ENCODE measurements around the gene DRAM2. TPM values are rescaled to one million over a fixed set of nuclear protein-coding genes. Genes with fewer than 3 reads are reported as not detected.

DRAM2 gene
- total and polyA plus RNA-seq, 9 of the 15 experiments (the other 6 are each of a cell fraction or from before 2014, with no cell fraction given), result 29.0 to 161 (median 53.5) TPM

GRCh38 chr1:111139956-111140679 lies at the start of gene DRAM2, which contains the start of gene CEPT1 (continued):
- TF ChIP-seq, protein P1, sequence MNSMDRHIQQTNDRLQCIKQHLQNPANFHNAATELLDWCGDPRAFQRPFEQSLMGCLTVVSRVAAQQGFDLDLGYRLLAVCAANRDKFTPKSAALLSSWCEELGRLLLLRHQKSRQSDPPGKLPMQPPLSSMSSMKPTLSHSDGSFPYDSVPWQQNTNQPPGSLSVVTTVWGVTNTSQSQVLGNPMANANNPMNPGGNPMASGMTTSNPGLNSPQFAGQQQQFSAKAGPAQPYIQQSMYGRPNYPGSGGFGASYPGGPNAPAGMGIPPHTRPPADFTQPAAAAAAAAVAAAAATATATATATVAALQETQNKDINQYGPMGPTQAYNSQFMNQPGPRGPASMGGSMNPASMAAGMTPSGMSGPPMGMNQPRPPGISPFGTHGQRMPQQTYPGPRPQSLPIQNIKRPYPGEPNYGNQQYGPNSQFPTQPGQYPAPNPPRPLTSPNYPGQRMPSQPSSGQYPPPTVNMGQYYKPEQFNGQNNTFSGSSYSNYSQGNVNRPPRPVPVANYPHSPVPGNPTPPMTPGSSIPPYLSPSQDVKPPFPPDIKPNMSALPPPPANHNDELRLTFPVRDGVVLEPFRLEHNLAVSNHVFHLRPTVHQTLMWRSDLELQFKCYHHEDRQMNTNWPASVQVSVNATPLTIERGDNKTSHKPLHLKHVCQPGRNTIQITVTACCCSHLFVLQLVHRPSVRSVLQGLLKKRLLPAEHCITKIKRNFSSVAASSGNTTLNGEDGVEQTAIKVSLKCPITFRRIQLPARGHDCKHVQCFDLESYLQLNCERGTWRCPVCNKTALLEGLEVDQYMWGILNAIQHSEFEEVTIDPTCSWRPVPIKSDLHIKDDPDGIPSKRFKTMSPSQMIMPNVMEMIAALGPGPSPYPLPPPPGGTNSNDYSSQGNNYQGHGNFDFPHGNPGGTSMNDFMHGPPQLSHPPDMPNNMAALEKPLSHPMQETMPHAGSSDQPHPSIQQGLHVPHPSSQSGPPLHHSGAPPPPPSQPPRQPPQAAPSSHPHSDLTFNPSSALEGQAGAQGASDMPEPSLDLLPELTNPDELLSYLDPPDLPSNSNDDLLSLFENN (IDR thresholded peaks at IDR 0.05; ENCODE audit: low read depth in 2 of 2, low read length in 2 of 2), result 0 out of 4 replicates have a peak, but pooled peaks of 1 of the 2 experiments have one; percentile 54
- TF ChIP-seq GMEB1 (CRISPR knock-in tag; IDR thresholded peaks at IDR 0.05) (peak; percentile 51; the same call in 1 of the 2 replicates), CHD2 (IDR thresholded peaks at IDR 0.05; ENCODE audit: low read depth, low read length) (peak; percentile 22; the same call in 1 of the 2 replicates), WHSC1 (IDR thresholded peaks at IDR 0.05; ENCODE audit: low read length) (no peak), ZNF77 (CRISPR knock-in tag; IDR thresholded peaks at IDR 0.05) (no peak), ZBTB1 (CRISPR knock-in tag; IDR thresholded peaks at IDR 0.05; ENCODE audit: borderline replicate concordance, low read depth) (no peak; the same call in 1 of the 2 replicates), SREBF2 (CRISPR knock-in tag; IDR thresholded peaks at IDR 0.05) (no peak), ATF1 (CRISPR knock-in tag; IDR thresholded peaks at IDR 0.05) (no peak), ATF1 (tag; IDR thresholded peaks at IDR 0.05) (peak; percentile 47; the same call in 1 of the 2 replicates), ZNF282 (CRISPR knock-in tag; IDR thresholded peaks at IDR 0.05) (no peak), ZNF197 (CRISPR knock-in tag; IDR thresholded peaks at IDR 0.05; ENCODE audit: low read depth) (0 out of 2 replicates have a peak, but pooled peaks have one; percentile 74), XRCC4 (IDR thresholded peaks at IDR 0.05; ENCODE audit: extremely low read depth, insufficient read depth, insufficient read length) (no peak), ZNF347 (CRISPR knock-in tag; IDR thresholded peaks at IDR 0.05; ENCODE audit: low read depth) (no peak)
- TF ChIP-seq, protein P2, sequence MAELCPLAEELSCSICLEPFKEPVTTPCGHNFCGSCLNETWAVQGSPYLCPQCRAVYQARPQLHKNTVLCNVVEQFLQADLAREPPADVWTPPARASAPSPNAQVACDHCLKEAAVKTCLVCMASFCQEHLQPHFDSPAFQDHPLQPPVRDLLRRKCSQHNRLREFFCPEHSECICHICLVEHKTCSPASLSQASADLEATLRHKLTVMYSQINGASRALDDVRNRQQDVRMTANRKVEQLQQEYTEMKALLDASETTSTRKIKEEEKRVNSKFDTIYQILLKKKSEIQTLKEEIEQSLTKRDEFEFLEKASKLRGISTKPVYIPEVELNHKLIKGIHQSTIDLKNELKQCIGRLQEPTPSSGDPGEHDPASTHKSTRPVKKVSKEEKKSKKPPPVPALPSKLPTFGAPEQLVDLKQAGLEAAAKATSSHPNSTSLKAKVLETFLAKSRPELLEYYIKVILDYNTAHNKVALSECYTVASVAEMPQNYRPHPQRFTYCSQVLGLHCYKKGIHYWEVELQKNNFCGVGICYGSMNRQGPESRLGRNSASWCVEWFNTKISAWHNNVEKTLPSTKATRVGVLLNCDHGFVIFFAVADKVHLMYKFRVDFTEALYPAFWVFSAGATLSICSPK (IDR thresholded peaks at IDR 0.05; ENCODE audit: borderline replicate concordance), result no peak
- TF ChIP-seq, protein P3, sequence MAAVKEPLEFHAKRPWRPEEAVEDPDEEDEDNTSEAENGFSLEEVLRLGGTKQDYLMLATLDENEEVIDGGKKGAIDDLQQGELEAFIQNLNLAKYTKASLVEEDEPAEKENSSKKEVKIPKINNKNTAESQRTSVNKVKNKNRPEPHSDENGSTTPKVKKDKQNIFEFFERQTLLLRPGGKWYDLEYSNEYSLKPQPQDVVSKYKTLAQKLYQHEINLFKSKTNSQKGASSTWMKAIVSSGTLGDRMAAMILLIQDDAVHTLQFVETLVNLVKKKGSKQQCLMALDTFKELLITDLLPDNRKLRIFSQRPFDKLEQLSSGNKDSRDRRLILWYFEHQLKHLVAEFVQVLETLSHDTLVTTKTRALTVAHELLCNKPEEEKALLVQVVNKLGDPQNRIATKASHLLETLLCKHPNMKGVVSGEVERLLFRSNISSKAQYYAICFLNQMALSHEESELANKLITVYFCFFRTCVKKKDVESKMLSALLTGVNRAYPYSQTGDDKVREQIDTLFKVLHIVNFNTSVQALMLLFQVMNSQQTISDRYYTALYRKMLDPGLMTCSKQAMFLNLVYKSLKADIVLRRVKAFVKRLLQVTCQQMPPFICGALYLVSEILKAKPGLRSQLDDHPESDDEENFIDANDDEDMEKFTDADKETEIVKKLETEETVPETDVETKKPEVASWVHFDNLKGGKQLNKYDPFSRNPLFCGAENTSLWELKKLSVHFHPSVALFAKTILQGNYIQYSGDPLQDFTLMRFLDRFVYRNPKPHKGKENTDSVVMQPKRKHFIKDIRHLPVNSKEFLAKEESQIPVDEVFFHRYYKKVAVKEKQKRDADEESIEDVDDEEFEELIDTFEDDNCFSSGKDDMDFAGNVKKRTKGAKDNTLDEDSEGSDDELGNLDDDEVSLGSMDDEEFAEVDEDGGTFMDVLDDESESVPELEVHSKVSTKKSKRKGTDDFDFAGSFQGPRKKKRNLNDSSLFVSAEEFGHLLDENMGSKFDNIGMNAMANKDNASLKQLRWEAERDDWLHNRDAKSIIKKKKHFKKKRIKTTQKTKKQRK (IDR thresholded peaks at IDR 0.05; ENCODE audit: borderline replicate concordance, low read depth, low read length), result no peak

Data from K562 (cell line).